Left kidney (tissue), 2 donors: ENCODE data around the gene RAB3B. TPM values are rescaled to one million over a fixed set of nuclear protein-coding genes. Genes with fewer than 3 reads are reported as not detected.
"Not testable (repeated sequence)": the region's sequence is repeated elsewhere in the genome, so short reads cannot be mapped to it uniquely, and the experiment has no call there.

Source experiments
- DNase-seq: peaks from one replicate; pipeline ENCODE4 v3.0.0-alpha.2; 2013
- polyA plus RNA-seq: library from polyadenylated mRNA; unstranded; fragments of 120-200 nt; gene quantifications from one replicate; pipeline ENCODE4 v1.2.1, GENCODE V29; 2013; ENCODE audit not compliant: insufficient read length

Gene RAB3B
- polyA plus RNA-seq, 1 donor: 7.3 TPM

- DNase-seq: not testable (repeated sequence)
Measured at GRCh38 chr1:51873270-51873669, 117.2 kb downstream of the RAB3B start.

GRCh38 chr1:51871351-51871975 is 119.0 kb downstream of the RAB3B start:
- no peak for DNase-seq

GRCh38 chr1:51870603-51871350 is 119.7 kb downstream of the RAB3B start:
- DNase-seq: no peak

GRCh38 chr1:51867479-51868232 is 122.8 kb downstream of the RAB3B start:
- no peak for DNase-seq

GRCh38 chr1:51863384-51863783 is 127.1 kb downstream of the RAB3B start:
- DNase-seq: no peak

- no peak for DNase-seq
Measured at GRCh38 chr1:51861669-51862068, 128.8 kb downstream of the RAB3B start.

- DNase-seq: no peak
Measured at GRCh38 chr1:51859735-51860134, 130.8 kb downstream of the RAB3B start.

- DNase-seq: no peak
Measured at GRCh38 chr1:51859333-51859732, 131.2 kb downstream of the RAB3B start.

GRCh38 chr1:51858892-51859291 is 131.6 kb downstream of the RAB3B start:
- DNase-seq: no peak

Other genes with a start within 250 kb of the RAB3B start
- 198 TPM for gene NRDC, start 112.0 kb downstream of the RAB3B start, polyA plus RNA-seq
- 6.2 TPM for gene KTI12, start 43.1 kb upstream of the RAB3B start, polyA plus RNA-seq
- 74.3 TPM for gene TXNDC12, start 64.5 kb upstream of the RAB3B start, polyA plus RNA-seq
- 85.6 TPM for gene BTF3L4, start 65.6 kb upstream of the RAB3B start, polyA plus RNA-seq
- 40.2 TPM for gene ZFYVE9, start 151.4 kb upstream of the RAB3B start, polyA plus RNA-seq